ENCODE measurements around the gene CITED2.

- no peak for TF ChIP-seq CTCF (conservative IDR thresholded peaks at IDR 0.05)
- TF ChIP-seq ZFX (IDR thresholded peaks at IDR 0.05): no peak
Observed at GRCh38 chr6:139335447-139336210, 38.8 kb downstream of the CITED2 start.

All from C4-2B (cell line).